Measurements from ENCODE around the gene ST6GALNAC4. TPM values are rescaled to one million over a fixed set of nuclear protein-coding genes. Genes with fewer than 3 reads are reported as not detected.

Gene ST6GALNAC4
- polyA plus RNA-seq, 3 donors: 8.9 to 14.0 (median 10.3) TPM

DNA sequence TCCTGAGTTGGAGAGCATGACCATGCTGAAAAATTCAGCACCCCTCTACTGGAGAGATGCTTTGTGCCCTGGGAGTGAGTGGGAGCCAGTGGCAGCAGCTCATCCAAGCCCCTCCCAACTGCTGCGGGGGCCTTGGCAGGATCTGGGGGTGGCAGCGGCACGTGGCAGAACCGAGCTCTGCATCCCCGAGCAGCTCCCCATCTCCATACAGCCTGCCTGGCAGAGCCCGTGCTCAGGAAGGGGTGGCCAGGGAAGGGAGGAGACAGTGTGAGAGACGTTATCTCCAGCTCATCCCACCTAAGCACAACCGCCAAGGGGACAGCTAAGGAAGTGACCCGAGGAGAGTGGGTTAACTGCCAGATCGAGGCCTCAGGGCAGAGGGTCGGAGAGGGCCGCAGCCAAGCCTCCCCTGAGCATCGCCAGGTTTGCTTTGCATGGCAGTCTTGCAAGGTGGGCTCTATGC is 38.0 kb upstream of the ST6GALNAC4 start:
- Mint-ChIP-seq H3K27ac (no peak overlapping the region), H3K9me3 (peaks cover 0 to 1% (median 0%) of the 10 kb centered on the region in 7 donors), H3K4me1 (peaks cover 6% of the 10 kb centered on the region), H3K27me3 (ENCODE audit: low read depth in 3 of 3) (peaks cover 0 to 4% (median 1%) of the 10 kb centered on the region in 3 donors), H3K36me3 (peaks cover 0 to 3% of the 10 kb centered on the region in 2 donors), H3K4me3 (no peak overlapping the region)
- Histone ChIP-seq H3K36me3 (replicated peaks in 1 of 2; ENCODE audit: control insufficient read depth in 1 of 2, insufficient read depth in 2 of 2, low read length in 2 of 2) (no peaks in the 10 kb centered on the region), H3K9me3 (replicated peaks in 1 of 2; ENCODE audit: control insufficient read depth in 1 of 2, insufficient read depth in 1 of 2, low read length in 2 of 2) (no peaks in the 10 kb centered on the region), H4K20me1 (ENCODE audit: insufficient read depth, low read length) (no peaks in the 10 kb centered on the region), H3K9ac (ENCODE audit: insufficient read depth, low read length, poor library complexity, severe bottlenecking) (no peak overlapping the region), H3K79me2 (ENCODE audit: insufficient read depth, low read length) (no peaks in the 10 kb centered on the region), H3K4me3 (replicated peaks in 1 of 3; ENCODE audit: low read depth in 2 of 3, low read length in 3 of 3) (no peak overlapping the region), H3K27ac (ENCODE audit: low read depth in 1 of 2, low read length in 2 of 2) (no peak overlapping the region), H3K4me1 (ENCODE audit: control insufficient read depth in 1 of 2, insufficient read depth in 2 of 2, low read length in 2 of 2) (peaks cover 0 to 7% of the 10 kb centered on the region in 2 donors), H2AFZ (ENCODE audit: insufficient read depth, low read depth, low read length, poor library complexity, severe bottlenecking) (no peak overlapping the region), H3K27me3 (ENCODE audit: control insufficient read depth in 2 of 2, insufficient read depth in 2 of 2, low read length in 2 of 2) (no peaks in the 10 kb centered on the region), H3K4me2 (replicated peaks; ENCODE audit: extremely low read depth, low read length, poor library complexity, severe bottlenecking) (no peak overlapping the region)
- intact Hi-C loops (cut with micrococcal nuclease): no loop called here
- TF ChIP-seq, protein P1, sequence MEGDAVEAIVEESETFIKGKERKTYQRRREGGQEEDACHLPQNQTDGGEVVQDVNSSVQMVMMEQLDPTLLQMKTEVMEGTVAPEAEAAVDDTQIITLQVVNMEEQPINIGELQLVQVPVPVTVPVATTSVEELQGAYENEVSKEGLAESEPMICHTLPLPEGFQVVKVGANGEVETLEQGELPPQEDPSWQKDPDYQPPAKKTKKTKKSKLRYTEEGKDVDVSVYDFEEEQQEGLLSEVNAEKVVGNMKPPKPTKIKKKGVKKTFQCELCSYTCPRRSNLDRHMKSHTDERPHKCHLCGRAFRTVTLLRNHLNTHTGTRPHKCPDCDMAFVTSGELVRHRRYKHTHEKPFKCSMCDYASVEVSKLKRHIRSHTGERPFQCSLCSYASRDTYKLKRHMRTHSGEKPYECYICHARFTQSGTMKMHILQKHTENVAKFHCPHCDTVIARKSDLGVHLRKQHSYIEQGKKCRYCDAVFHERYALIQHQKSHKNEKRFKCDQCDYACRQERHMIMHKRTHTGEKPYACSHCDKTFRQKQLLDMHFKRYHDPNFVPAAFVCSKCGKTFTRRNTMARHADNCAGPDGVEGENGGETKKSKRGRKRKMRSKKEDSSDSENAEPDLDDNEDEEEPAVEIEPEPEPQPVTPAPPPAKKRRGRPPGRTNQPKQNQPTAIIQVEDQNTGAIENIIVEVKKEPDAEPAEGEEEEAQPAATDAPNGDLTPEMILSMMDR (IDR thresholded peaks at IDR 0.05): no peak
- no peak for DNase-seq
- WGBS (ENCODE audit: insufficient coverage): 75% methylated on average over 6 of the region's 13 CpGs

DNA sequence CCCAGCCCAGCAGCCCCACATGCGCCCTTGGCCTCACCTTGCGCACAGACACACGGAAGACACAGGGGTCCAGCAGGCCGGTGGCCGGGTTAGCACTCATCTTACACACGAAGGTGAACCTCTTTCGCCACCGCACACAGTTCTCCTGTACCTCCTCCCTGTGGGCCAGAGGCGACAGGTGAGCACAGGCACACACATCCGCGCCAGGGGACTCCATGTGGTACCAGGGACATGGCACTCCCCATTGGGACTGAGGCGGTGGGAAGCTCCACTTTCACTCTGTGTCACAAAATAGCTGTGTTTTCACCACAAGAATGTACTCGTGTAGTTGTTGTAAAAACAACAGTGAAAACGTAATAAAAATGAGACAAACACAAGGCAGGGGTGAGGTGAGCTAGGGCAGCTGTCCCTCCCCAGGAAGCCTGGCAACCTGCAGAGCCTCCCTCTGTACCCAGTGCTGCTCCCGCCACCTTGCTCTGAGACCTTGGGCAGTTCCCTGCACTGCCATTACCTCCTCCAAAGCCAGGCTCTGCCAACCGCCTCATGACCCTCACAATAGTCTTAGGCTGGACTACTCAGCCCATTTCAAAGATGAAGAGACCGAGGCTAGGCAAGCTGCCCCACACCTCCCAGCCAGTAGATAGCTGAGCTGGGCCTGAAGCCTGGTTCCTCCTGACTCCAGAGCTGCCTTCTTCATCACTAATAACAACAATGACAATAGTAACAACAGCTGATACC is 37.1 kb upstream of the ST6GALNAC4 start:
- H3K36me3 ChIP-seq (replicated peaks in 1 of 2; ENCODE audit: control insufficient read depth in 1 of 2, insufficient read depth in 2 of 2, low read length in 2 of 2): no peaks in the 10 kb centered on the region
- H3K27ac ChIP-seq (ENCODE audit: low read depth in 1 of 2, low read length in 2 of 2): no peak overlapping the region
- Mint-ChIP-seq H3K36me3 (peaks cover 0 to 3% of the 10 kb centered on the region in 2 donors), H3K9me3 (peaks cover 0 to 1% (median 0%) of the 10 kb centered on the region in 7 donors), H3K27me3 (ENCODE audit: low read depth in 3 of 3) (peaks cover 0 to 2% (median 1%) of the 10 kb centered on the region in 3 donors), H3K4me1 (peaks cover 6% of the 10 kb centered on the region), H3K4me3 (no peak overlapping the region), H3K27ac (no peak overlapping the region)
- H3K4me1 ChIP-seq (ENCODE audit: control insufficient read depth in 1 of 2, insufficient read depth in 2 of 2, low read length in 2 of 2): peaks cover 0 to 7% of the 10 kb centered on the region in 2 donors
- H3K4me2 ChIP-seq (replicated peaks; ENCODE audit: extremely low read depth, low read length, poor library complexity, severe bottlenecking): no peak overlapping the region
- DNase-seq: no peak
- H3K79me2 ChIP-seq (ENCODE audit: insufficient read depth, low read length): no peaks in the 10 kb centered on the region
- no peak overlapping the region for H3K9ac ChIP-seq (ENCODE audit: insufficient read depth, low read length, poor library complexity, severe bottlenecking)
- no peak overlapping the region for H3K4me3 ChIP-seq (replicated peaks in 1 of 3; ENCODE audit: low read depth in 2 of 3, low read length in 3 of 3)
- H3K9me3 ChIP-seq (replicated peaks in 1 of 2; ENCODE audit: control insufficient read depth in 1 of 2, insufficient read depth in 1 of 2, low read length in 2 of 2): no peaks in the 10 kb centered on the region
- H2AFZ ChIP-seq (ENCODE audit: insufficient read depth, low read depth, low read length, poor library complexity, severe bottlenecking): no peak overlapping the region
- H4K20me1 ChIP-seq (ENCODE audit: insufficient read depth, low read length): no peaks in the 10 kb centered on the region
- 99% methylated on average over 16 of the region's 17 CpGs for WGBS (ENCODE audit: insufficient coverage)
- intact Hi-C loops (cut with micrococcal nuclease): no loop called here
- H3K27me3 ChIP-seq (ENCODE audit: control insufficient read depth in 2 of 2, insufficient read depth in 2 of 2, low read length in 2 of 2): no peaks in the 10 kb centered on the region
- TF ChIP-seq, protein P1 (IDR thresholded peaks at IDR 0.05): no peak
